Esophagus muscularis mucosa (tissue), 4 donors: ENCODE results near the gene KIF26B. TPM values are rescaled to one million over a fixed set of nuclear protein-coding genes. Genes with fewer than 3 reads are reported as not detected.

ENCODE experiments used
- DNase-seq: peaks from one replicate; pipeline ENCODE4 v3.0.0-alpha.2; 2017; ENCODE audit errors: extremely low spot score
- H3K27ac ChIP-seq, 4 donors: fragments of 200-600 bp; sonication (generic); replicated peaks in 1 of 4; 1 replicate in 3 of 4; 2 replicates in 1 of 4; pipeline ENCODE4 v1.5.1; 2016 to 2019; ENCODE audit warnings: mild to moderate bottlenecking in 1 of 4
- H3K27me3 ChIP-seq, 4 donors: fragments of 200-600 bp; sonication (generic); one replicate each; pipeline versions ENCODE4 v1.5.1 to v1.6.0; 2016 to 2019
- H3K36me3 ChIP-seq, 4 donors: fragments of 200-600 bp; sonication (generic); one replicate each; pipeline ENCODE4 v1.5.1; 2016 to 2019
- H3K4me1 ChIP-seq, 4 donors: fragments of 200-600 bp; sonication (generic); one replicate each; pipeline ENCODE4 v1.5.1; 2016 to 2019
- H3K4me3 ChIP-seq, 4 donors: fragments of 200-600 bp; sonication (generic); 1 replicate in 2 of 4; 2 replicates in 2 of 4; pipeline ENCODE4 v1.5.1; 2016 to 2019; ENCODE audit warnings: mild to moderate bottlenecking in 4 of 4, moderate library complexity in 1 of 4
- H3K9me3 ChIP-seq, 4 donors: fragments of 200-600 bp; sonication (generic); 1 replicate in 3 of 4; 2 replicates in 1 of 4; pipeline ENCODE4 v1.5.1; 2016 to 2019
- EP300 ChIP-seq: sonication (generic); formaldehyde crosslinking; IDR thresholded peaks from one replicate; pipeline ENCODE4 v1.6.1; 2017; ENCODE audit warnings: antibody characterized with exemption
- POLR2A ChIP-seq: fragments of 450-650 bp; IDR thresholded peaks from one replicate; pipeline ENCODE4 v1.6.1; 2017; ENCODE audit warnings: antibody characterized with exemption, moderate library complexity, mild to moderate bottlenecking, low read depth
- POLR2AphosphoS5 ChIP-seq, 2 donors: sonication (generic); formaldehyde crosslinking; IDR thresholded peaks; one replicate each; pipeline ENCODE4 v1.6.1; 2017; ENCODE audit warnings: antibody characterized with exemption in 2 of 2
- WGBS: methylation state at CpG from one replicate; pipeline ENCODE4 v1.1.5; 2018; 5-methylcytosine and 5-hydroxymethylcytosine counted together
- intact Hi-C: fragments of 100-400 bp; cut with DNase I; formaldehyde crosslinking; loops from one replicate; pipeline ENCODE4 v1.15.1; 2023
- total RNA-seq, 4 donors: library from RNA; depleted of rRNA; stranded (reverse); fragments of >200 nt; gene quantifications; one replicate each; pipeline versions ENCODE4 v1.1.0 to v1.2.1, GENCODE V29; 2016
- TF ChIP-seq, protein P1 (sequence below), 3 experiments: fragments of 200-600 bp in 2 of 3; fragments of 450-650 bp in 1 of 3; sonication (generic) in 2 of 3; IDR thresholded peaks; one replicate each; pipeline ENCODE4 v1.5.1; 2017 to 2019; ENCODE audit warnings: antibody characterized with exemption in 3 of 3, mild to moderate bottlenecking in 2 of 3, moderate library complexity in 1 of 3

KIF26B gene
- total RNA-seq, 4 donors from 2014 or later, result 0.13 to 3.7 (median 1.3) TPM

DNA sequence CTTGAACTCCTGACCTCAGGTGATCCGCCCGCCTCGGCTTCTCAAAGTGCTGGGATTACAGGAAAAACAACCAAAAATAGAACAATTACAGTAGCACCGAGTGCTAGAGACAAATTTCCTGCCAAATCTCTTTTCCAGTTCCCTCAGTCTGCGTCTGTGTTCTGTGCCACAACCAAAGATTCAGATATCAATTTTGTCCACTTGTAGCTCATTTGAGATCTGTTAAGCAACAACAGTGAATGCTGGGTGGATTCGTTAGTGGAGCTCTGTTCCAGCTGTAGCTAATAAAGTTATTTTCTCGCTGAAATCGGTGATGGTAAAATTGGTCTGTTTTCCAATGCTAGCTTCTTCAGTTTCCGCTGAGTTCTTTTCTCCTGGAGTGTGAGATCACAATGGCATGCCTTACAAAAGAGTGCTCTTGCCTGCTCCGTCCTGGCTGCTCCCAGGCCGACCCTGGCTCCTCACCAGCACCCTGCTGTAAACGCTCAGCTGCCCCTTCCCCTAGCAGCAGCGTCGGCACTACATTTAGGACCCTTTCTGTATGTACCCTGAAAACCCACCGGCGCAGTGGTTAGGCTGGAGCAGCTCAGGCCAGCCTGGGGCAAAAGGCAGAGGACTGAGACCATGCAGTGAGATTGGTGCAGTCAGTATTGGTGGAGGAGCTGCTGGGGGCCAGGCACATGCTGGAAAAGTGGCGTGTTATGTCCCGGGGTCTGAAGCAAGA is 395.4 kb downstream of the KIF26B start:
- intact Hi-C loops, result no loop called here
- 76% methylated on average over 18 of the region's 18 CpGs for WGBS

DNA sequence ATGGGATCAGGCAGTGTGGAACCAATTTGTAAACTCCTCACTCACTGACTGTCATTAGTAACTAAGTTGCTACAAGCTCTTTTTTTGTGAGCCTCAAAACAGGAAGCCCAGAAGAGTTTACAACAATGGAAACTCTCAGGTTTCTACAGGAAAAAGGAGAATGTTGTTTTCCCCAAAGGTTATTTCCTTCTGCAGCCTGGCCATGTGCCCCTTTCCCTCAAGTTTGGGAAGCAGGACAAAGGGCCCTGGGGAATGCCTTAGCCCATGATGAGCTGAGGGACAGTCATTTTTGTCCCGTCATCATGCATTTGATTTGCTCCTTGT is 395.9 kb downstream of the KIF26B start:
- H3K36me3 ChIP-seq, result no peaks in the 10 kb centered on the region
- DNase-seq, result no peak
- H3K27me3 ChIP-seq, result no peaks in the 10 kb centered on the region
- H3K4me1 ChIP-seq, result no peaks in the 10 kb centered on the region
- intact Hi-C loops, result no loop called here
- H3K4me3 ChIP-seq, result no peak overlapping the region
- TF ChIP-seq POLR2AphosphoS5 (IDR thresholded peaks at IDR 0.05), result no peak
- TF ChIP-seq, protein P1, sequence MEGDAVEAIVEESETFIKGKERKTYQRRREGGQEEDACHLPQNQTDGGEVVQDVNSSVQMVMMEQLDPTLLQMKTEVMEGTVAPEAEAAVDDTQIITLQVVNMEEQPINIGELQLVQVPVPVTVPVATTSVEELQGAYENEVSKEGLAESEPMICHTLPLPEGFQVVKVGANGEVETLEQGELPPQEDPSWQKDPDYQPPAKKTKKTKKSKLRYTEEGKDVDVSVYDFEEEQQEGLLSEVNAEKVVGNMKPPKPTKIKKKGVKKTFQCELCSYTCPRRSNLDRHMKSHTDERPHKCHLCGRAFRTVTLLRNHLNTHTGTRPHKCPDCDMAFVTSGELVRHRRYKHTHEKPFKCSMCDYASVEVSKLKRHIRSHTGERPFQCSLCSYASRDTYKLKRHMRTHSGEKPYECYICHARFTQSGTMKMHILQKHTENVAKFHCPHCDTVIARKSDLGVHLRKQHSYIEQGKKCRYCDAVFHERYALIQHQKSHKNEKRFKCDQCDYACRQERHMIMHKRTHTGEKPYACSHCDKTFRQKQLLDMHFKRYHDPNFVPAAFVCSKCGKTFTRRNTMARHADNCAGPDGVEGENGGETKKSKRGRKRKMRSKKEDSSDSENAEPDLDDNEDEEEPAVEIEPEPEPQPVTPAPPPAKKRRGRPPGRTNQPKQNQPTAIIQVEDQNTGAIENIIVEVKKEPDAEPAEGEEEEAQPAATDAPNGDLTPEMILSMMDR (IDR thresholded peaks at IDR 0.05), result no peak
- no peaks in the 10 kb centered on the region for H3K9me3 ChIP-seq
- no peak overlapping the region for H3K27ac ChIP-seq
- 82% methylated on average over 1 of the region's 1 CpG for WGBS

More for the DNA sequence above, 395.4 kb downstream of the KIF26B start:
- Histone ChIP-seq H3K36me3 (no peaks in the 10 kb centered on the region), H3K4me3 (no peak overlapping the region), H3K27me3 (no peaks in the 10 kb centered on the region), H3K27ac (peak overlapping the region in 1 of 4 donors; percentile 40), H3K4me1 (no peaks in the 10 kb centered on the region), H3K9me3 (no peaks in the 10 kb centered on the region)
- TF ChIP-seq POLR2AphosphoS5 (IDR thresholded peaks at IDR 0.05) (no peak), EP300 (no peak), POLR2A (no peak)
- TF ChIP-seq, protein P1 (IDR thresholded peaks at IDR 0.05), result no peak
- DNase-seq, result no peak

DNA sequence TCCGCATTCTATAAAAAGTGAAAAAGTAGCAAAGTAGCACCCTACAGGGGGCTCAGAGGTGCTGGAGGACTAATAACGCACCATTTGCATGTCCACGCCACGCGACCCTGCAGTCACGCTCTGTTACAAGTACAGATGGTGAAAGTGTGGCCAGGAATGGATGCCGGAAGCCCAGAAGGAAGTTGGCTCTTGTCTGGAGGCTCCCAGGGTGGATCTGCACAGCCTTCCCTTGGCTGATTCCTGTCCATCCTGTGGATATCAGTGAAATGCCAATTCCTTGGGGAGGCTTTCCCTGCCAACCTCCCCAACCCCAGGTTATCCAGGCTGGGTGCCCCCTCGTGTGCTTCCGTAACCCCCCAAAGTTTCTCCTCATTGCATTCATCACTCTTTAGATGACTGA is 396.8 kb downstream of the KIF26B start:
- H3K27me3 ChIP-seq, result no peaks in the 10 kb centered on the region
- no peak overlapping the region for H3K27ac ChIP-seq
- no peak for TF ChIP-seq EP300
- no peak for TF ChIP-seq POLR2A
- no peak for TF ChIP-seq POLR2AphosphoS5 (IDR thresholded peaks at IDR 0.05)
- TF ChIP-seq, protein P1 (IDR thresholded peaks at IDR 0.05), result no peak
- no peaks in the 10 kb centered on the region for H3K4me1 ChIP-seq
- no peak for DNase-seq
- intact Hi-C loops, result no loop called here
- H3K9me3 ChIP-seq, result no peaks in the 10 kb centered on the region
- no peak overlapping the region for H3K4me3 ChIP-seq
- no peaks in the 10 kb centered on the region for H3K36me3 ChIP-seq
- 98% methylated on average over 9 of the region's 9 CpGs for WGBS

DNA sequence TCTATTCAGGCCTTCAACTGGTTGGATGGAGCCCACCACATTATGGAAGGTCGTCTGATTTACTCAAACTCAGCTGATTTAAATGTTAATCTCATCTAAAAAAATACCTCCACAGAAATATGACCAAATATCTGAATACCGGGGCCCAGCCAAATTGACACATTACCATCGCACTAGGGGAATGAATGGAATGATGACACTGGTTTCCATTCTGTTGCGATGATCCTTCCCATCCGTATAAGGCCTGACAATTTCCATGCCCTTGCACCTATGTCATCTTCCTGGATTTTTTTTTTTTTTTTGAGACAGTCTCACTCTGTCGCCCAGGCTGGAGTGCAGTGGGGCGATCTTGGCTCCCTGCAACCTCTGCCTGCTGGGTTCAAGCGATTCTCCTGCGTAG is 397.5 kb downstream of the KIF26B start:
- Histone ChIP-seq H3K4me3 (no peak overlapping the region), H3K27ac (no peak overlapping the region), H3K9me3 (no peaks in the 10 kb centered on the region), H3K4me1 (no peaks in the 10 kb centered on the region), H3K36me3 (no peaks in the 10 kb centered on the region), H3K27me3 (no peaks in the 10 kb centered on the region)
- TF ChIP-seq POLR2A (no peak), EP300 (no peak), POLR2AphosphoS5 (IDR thresholded peaks at IDR 0.05) (no peak)
- TF ChIP-seq, protein P1 (IDR thresholded peaks at IDR 0.05), result no peak
- no peak for DNase-seq
- intact Hi-C loops, result no loop called here
- 97% methylated on average over 9 of the region's 9 CpGs for WGBS

DNA sequence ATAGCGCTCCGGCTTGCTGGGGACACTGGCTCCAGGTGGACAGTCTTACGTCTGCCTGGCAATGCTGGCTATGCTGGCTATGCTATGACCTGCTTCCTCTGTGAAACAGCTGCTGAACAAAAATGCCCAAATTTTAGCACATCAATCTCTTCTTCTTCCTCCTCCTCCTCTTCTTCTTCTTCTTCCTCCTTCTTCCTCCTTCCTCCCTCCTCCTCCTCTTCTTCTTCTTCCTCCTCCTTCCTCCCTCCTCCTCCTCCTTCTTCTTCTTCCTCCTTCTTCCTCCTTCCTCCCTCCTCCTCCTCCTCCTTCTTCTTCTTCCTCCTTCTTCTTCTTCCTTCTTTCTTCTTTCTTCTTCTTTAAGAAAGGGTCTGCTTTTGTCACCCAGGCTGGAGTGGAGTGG is 401.3 kb downstream of the KIF26B start:
- H3K36me3 ChIP-seq, result no peaks in the 10 kb centered on the region
- no peak for DNase-seq
- H3K9me3 ChIP-seq, result no peaks in the 10 kb centered on the region
- TF ChIP-seq POLR2A, result no peak
- TF ChIP-seq EP300, result no peak
- no peak for TF ChIP-seq POLR2AphosphoS5 (IDR thresholded peaks at IDR 0.05)
- TF ChIP-seq, protein P1 (IDR thresholded peaks at IDR 0.05), result no peak
- no peak overlapping the region for H3K4me3 ChIP-seq
- no peak overlapping the region for H3K27ac ChIP-seq
- intact Hi-C loops, result no loop called here
- H3K4me1 ChIP-seq, result no peaks in the 10 kb centered on the region
- 92% methylated on average over 3 of the region's 3 CpGs for WGBS
- no peaks in the 10 kb centered on the region for H3K27me3 ChIP-seq
